RWPE1 (cell line): ENCODE results near the gene ATP6V1E1.
"Not testable (repeated sequence)": the region's sequence is repeated elsewhere in the genome, so short reads cannot be mapped to it uniquely, and the experiment has no call there.

Experiments
- CTCF ChIA-PET: fragments of 350-600 bp; sonication (Branson Sonifier 250); formaldehyde crosslinking; extraction: SDS; loops from one replicate; lab custom pipeline; 2021; lab: Yijun Ruan, JAX
- POLR2A ChIA-PET: fragments of 400-600 bp; formaldehyde crosslinking; extraction: SDS; loops from one replicate; lab custom pipeline; 2020; ENCODE audit warnings: antibody characterized with exemption; ENCODE audit not compliant: low non-redundant PET; lab: Yijun Ruan, JAX
- DNase-seq: peaks from one replicate; pipeline ENCODE4 v3.0.0; 2012; ENCODE audit warnings: low spot score
- H3K27ac ChIP-seq: fragments of 450-650 bp; 2 replicates; pipeline ENCODE4 v1.5.1; 2017
- TF ChIP-seq, protein P1 (sequence below): fragments of 450-650 bp; conservative IDR thresholded peaks from 2 replicates; pipeline ENCODE4 v1.5.1; 2017; ENCODE audit warnings: low read depth, mild to moderate bottlenecking

Gene ATP6V1E1

DNA sequence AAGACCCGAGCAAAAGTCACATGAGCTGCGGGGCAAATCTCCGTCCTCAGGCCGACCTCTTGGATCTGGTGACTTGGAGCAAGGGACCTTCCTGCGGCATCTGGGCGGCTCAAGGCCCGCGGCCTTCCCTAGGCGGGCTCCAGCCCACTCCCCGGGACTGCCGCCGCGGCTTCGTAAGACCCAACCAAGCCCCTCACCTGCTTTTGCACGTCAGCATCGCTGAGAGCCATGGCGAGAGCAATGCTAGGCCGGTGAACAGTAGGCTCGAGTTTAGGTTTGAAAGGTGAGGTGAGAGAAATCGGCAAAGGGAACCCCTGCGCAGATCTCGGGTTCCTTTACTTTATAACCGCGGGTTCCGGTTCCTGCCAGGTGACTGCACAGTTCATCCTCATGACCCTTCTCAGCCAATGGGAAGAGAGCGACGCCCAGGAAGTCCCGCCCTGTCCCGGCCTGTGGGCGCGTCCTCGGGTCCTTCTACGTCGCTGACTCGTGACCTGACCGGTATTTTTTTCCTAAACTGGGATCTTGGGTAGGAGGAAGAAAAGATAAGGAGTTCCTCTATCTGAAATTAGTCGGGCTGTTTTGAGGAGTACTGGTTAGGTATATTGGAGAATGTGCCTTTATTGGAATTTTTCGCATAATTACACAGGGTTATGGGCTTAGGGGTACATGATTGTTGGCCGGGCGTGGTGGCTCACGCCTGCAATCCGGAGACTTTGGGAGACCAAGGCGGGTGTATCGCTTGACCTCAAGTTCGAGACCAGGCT, at the start of gene ATP6V1E1:
Gene ATP6V1E1 (minus strand): TSS at position 344 of the 767 bp plus-strand sequence. CDS start 114 bp downstream, at position 230.
- ChIA-PET POLR2A (no interaction called here), CTCF (no interaction called here)
- TF ChIP-seq, protein P1, sequence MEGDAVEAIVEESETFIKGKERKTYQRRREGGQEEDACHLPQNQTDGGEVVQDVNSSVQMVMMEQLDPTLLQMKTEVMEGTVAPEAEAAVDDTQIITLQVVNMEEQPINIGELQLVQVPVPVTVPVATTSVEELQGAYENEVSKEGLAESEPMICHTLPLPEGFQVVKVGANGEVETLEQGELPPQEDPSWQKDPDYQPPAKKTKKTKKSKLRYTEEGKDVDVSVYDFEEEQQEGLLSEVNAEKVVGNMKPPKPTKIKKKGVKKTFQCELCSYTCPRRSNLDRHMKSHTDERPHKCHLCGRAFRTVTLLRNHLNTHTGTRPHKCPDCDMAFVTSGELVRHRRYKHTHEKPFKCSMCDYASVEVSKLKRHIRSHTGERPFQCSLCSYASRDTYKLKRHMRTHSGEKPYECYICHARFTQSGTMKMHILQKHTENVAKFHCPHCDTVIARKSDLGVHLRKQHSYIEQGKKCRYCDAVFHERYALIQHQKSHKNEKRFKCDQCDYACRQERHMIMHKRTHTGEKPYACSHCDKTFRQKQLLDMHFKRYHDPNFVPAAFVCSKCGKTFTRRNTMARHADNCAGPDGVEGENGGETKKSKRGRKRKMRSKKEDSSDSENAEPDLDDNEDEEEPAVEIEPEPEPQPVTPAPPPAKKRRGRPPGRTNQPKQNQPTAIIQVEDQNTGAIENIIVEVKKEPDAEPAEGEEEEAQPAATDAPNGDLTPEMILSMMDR: no peak
- peak; percentile 96 for DNase-seq
- peak within 1 kb of the TSS; percentile 92 for H3K27ac ChIP-seq

DNA sequence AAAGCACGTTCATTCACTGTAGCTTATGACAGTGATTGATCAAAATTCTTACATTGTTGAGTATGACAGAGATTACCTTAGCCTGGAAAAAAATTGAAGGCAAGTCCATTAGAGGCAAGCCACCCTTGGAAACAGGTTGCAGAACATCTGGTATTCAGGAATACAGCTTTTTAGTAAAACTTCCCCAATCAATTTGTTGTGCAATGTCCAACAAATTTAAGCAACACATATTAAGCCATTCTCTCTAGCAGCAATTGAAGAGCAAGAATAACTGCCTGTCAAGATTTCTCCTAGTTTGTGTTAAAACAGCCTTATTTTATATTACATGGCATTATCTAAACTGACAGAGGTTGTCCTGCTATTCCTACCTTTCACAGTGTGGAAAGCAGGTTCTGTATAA, 47.0 kb upstream of the ATP6V1E1 start:
- TF ChIP-seq, protein P1: no peak
- H3K27ac ChIP-seq: no peak overlapping the region
- no peak for DNase-seq
- ChIA-PET CTCF (no interaction called here), POLR2A (no interaction called here)

DNA sequence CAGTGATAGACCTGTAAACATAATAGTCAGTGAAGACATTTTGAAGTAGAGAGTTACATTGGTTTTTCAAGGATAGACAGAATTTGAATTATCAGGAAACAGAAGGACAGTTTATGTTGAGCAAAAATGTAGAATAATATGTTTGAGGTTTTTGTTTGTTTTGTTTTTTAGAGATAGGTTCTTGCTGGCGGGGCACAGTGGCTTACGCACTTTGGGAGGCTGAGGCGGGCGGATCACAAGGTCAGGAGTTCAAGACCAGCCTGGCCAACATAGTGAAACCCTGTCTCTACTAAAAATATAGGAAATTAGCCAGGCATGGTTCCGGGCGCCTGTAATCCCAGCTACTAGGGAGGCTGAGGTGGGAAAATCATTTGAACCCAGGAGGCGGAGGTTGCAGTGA, 45.6 kb upstream of the ATP6V1E1 start:
- POLR2A ChIA-PET: no interaction called here
- CTCF ChIA-PET: no interaction called here
- H3K27ac ChIP-seq: no peak overlapping the region
- no peak for DNase-seq
- TF ChIP-seq, protein P1: no peak

DNA sequence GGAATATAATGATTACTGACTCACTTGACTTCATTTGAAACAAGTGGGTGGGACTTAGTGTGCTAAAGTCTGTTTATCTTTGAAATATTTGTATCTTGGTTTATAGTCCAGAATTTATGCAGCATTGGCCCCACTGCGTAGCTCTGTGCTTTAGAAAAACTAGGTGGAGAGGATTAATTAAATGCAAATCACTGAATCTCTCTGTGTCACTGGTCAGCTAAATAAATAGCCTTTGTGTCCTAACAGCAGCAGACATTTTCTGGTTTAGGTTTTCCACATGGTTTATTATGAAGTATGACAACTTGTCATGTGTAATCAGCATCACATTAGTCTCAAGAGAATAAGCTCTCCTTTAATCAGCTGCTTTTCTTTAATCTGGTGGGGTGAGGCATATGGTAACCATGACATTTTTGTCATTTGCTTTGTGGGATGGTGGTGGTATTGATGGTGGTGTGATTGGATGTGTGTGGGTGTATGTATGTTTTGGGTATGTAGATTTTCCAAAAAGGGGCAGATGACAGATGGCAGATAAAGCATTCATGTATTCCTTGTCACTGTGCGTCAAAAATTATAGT, 44.0 kb upstream of the ATP6V1E1 start:
- H3K27ac ChIP-seq: no peak overlapping the region
- DNase-seq: no peak
- ChIA-PET CTCF (interaction anchor here (0.5 kb wide), 1 partner anchor 442 kb away, joined by 3 read pairs; no protein-coding TSS in a partner anchor), POLR2A (no interaction called here)
- TF ChIP-seq, protein P1: no peak

DNA sequence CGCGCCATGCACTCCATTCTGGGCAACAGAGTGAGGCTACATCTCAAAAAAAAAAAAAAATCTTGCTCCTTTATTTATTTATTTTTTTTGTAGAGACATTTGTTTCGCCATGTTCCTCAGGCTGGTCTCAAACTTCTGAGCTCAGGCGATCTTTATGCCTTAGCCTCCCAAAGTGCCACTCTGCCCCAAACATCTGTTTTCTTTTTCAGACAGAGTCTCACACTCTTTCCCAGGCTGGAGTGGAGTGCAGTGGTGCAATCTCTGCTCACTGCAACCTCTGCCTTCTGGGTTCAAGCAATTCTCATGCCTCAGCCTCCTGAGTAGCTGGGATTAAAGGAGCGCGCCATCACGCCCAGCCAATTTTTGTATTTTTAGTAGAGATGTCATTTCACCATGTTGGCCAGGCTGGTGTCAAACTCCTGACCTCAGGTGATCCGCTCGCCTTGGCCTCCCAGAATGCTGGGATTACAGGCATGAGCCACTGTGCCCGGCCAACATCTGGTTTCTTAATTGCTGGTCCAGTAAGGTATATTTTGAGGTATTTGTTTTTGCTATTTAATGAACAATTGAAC, 43.1 kb upstream of the ATP6V1E1 start:
- H3K27ac ChIP-seq, POLR2A ChIA-PET, DNase-seq: not testable (repeated sequence)
- CTCF ChIA-PET: interaction anchor here (0.5 to 0.6 kb wide), 2 partner anchors 64 to 441 kb away, joined by 3 to 4 read pairs; no protein-coding TSS in a partner anchor

DNA sequence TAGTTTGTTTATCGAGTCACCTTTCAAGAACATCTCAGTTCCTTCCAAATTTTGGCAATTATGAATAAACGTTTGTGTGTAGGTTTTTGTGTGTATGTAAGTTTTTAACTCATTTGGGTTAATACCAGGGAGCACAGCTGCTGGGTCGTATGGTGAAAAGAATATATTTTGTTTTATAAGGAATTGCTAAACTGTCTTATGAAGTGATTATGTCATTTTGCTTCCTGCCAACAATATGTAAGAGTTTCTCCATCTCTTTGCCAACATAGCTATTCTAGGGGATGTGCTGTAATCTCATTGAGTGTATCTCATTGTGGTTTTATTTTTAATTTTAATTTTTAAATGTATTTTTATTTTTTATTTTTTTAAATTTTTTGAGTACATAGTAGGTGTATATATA, 37.3 kb upstream of the ATP6V1E1 start:
- TF ChIP-seq, protein P1: no peak
- ChIA-PET CTCF (no interaction called here), POLR2A (no interaction called here)
- DNase-seq: no peak
- H3K27ac ChIP-seq: no peak overlapping the region

DNA sequence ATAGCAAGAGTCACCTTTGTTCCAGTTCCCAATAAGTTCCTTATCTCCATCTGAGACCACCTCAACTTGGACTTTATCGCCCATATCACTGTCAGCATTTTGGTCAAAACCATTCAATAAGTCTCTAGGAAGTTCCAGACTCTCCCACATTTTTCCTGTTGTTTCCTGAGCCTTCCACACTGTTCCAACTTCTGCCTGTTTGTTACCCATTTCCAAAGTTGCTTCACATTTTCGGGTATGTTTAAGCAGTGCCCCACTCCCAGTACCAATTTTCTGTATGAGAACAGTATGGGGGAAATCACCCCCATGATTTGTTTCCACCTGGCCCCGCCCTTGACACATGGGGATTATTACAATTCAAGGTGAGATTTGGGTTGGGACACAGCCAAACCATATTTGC, 36.7 kb upstream of the ATP6V1E1 start:
- ChIA-PET POLR2A (no interaction called here), CTCF (no interaction called here)
- H3K27ac ChIP-seq: no peak overlapping the region
- TF ChIP-seq, protein P1: no peak
- no peak for DNase-seq
